Central memory CD4-positive, alpha-beta T cell (primary cell): Measurements from ENCODE around the gene FXYD3.
"Not testable (repeated sequence)": the region's sequence is repeated elsewhere in the genome, so short reads cannot be mapped to it uniquely, and the experiment has no call there.

Experiments
- DNase-seq: peaks from one replicate; pipeline ENCODE4 v3.0.0; 2022

The FXYD3 gene

DNA sequence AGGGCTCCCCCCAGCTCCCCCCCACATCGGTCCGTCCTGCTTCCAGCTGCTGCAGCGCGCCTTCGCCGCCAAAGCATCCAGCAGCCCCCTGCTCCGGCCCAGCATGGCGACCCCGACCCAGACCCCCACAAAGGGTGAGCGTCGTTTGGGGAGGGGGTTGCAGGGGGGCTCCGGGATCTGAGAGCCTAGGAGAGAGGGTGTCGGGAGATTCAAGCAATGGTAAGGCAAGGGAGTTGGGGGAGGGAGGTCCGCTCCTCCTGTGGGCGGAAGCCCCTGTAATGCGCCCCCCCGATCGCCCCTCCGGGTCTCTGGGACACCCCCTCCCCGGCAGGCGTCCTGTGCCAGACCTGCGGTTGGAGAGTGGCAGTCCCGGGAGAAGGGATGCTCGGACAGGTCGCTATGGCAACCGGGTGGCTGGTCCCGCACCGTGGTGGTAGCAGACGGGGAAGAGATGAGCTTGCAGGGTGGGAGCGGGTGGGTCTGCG is 27.6 kb downstream of the FXYD3 start, which contains the start of gene FXYD7:
FXYD7 (plus strand) TSS at position 25 of the 485 bp plus-strand sequence; CDS start at position 104, 79 bp downstream.
- no peak for DNase-seq

DNA sequence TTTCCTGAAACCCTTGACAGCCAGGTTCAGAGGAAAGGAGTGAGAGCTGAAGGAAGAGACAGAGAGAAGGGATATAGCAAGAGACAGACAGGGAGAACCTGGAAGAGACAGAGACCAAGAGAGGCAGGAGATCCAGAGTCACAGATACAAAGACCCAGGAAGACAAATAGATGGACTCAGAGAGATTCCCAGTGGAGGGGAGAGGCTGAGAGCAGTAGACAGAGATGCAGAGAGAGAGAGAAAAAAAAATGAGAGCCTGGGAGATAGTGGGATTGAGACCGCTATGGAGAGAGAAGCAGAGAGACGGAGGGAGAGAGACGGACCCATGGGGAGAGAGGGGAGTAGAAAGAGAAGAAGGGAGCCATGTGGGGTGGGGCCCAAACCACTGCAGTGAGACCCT is 28.2 kb downstream of the FXYD3 start:
- no peak for DNase-seq

DNA sequence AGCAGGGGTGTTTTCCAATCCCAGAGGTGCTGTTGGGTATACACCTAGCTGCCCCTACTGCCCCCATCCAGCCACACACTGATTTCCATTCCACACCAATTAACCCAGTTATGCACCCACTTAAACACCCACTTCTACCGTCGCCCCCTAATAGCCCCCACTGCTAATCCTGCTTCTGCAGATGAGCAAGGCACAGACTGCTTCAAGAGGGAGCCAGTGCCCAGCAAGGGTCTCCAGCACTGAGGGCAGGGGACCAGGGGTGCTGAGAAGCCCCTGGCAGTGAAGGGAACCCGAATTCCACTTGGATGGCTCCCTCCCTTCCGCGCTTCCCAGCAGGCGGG is 28.6 kb downstream of the FXYD3 start:
- no peak for DNase-seq

DNA sequence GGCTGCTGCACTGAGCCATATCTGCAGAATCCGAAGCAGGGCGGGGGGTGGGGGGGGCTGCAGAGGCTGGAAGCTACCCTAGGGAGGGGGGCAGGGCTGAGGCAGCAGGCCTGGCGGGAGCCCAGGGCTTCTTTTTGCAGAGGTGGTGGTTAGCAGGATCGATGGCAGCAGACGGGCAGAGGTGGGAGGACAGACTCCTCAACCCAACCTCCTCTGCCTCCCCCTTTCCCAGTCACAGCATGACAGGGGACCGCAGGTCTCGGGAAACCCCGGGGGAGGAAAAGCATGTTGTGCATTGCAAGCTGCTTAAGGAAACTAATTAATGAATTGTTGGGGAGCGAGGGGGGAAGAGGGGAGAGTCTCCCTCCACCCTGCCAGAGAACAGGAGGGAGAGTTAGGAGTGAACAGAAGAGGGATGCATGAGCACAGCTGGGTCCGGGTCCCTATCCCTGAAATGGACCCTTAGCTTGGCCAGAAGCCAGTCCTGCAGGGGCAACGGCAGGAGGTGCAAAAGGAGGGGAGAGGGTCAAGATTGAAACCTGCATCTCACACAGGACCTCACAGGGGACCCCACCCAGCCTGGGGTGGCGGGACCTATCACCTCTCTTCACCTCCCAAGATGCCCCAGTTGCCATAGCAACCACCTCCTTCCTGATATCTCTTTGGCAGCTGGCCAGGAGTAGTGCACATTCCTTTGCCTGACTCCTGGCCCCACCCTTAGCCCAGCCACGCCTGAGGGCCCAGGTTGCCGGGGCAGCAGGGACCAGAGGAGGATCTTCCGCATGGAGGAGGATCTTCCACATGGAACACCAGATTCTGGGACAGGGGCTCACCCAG is 29.2 kb downstream of the FXYD3 start:
- DNase-seq, result peak; percentile 35

DNA sequence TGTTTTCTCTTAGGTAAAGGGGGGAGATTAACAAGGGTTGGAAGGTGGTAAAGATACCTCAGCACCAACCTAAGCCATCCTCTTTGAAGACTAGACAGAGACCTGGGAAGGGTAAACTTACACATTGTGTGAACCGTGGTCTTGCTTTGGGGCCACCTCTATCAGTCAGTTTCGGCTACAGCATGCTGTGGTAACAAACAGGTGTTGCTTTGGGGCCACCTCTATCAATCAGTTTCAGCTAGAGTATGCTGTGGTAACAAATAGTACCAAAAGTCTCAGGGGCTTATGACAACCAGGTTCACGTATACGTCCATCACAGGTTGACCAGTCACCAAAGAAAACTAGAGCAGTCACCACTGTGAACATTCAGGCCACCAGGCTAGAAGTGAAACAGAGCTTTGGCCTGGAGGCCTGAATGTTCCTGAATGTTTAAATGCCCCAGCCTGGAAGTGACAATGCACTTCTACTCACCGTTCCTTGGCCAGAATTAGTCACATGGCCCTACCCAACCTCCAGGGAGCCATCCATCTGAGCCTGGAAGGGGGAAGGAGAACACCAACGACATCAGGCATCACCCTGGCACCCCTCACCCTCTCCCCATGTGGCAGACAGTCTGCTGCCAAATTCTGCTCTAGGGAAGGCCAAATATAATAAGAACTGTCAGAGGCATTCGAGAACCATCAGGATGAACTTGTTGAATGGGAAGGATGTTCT is 31.3 kb downstream of the FXYD3 start:
- no peak for DNase-seq

DNA sequence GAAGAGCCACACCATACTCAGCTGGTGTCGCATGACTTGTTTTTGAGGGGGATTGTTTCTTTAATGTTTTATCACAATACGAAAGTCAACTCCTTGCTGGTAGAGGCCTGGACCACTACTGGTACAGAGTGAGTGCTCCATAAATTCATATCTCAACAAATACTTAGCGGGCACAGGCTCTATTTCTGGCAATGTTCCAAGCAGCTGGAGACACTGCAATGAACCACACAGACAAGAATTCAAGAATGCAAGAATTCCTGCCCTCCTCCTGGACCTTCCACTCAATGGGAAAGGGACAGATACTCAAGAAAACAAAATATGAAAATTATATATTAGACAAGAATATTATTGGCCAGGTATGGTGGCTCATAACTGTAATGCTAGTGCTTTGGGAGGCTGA is 33.8 kb downstream of the FXYD3 start:
- DNase-seq, result no peak

DNA sequence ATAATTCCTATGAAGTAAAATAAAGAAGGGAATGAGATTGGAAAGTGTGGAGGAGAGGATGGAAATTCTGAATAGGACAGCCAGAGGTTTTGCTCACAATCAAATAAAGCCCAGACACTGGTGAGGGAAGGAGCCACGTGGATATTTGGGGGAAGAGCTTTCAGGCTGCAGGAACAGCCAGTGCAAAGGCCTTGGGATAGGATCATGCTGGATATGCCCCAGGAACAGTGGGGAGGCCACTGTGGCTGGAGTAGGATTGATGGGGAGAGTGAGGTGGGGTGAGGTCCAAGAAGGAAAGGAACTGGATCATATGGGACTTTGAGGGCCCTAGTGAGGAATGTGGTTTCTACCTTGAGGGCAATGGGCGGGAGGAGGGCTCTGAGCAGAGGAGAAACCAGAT is 34.8 kb downstream of the FXYD3 start:
- no peak for DNase-seq

DNA sequence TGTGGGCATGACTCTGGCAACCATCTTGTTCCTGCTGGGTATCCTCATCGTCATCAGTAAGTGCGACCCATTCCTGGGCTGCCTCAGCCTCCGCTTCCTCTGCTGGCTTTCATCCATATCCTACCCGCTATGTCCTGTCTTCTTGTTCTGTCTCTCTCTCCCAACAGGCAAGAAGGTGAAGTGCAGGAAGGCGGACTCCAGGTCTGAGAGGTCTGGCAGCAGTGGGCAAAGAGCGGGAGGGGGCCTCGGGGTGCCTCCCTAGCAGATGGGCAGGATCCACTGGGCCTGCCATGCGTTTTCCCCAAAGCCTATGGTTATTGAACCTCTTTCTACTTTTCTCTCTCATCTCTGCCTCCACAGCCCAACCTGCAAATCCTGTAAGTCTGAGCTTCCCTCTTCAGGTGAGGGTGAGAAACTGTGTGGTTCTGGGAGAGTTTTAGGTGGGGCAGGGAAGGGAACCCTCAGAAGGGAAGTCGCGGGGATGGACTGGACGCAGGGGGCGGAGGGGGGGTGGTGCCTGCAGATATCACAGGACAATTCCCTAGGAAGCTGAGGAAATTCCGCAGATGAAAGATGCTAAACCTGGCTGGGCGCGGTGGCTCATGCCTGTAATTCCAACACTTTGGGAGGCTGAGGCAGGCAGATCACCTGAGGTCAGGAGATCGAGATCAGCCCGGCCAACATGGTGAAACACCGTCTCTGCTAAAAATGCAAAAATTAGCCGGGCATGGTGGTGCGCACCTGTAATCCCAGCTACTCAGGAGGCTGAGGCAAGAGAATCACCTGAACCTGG is 35.8 kb downstream of the FXYD3 start:
- DNase-seq, result no peak

DNA sequence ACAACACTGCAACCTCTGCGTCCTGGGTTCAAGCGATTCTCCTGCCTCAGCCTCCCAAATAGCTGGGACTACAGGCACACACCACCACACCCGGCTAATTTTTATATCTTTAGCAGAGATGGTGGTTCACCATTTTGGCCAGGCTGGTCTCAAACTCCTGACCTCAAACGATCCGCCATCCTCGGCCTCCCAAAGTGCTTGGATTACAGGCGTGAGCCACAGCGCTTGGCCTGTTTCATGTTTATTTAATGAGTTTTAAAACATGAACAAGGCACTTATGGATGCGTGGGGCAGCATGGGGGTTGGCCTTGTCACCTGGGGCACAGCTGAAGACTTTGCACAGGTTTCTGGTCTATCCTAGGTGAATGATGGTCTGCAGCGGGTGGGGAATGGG is 37.5 kb downstream of the FXYD3 start:
- DNase-seq, result not testable (repeated sequence)

DNA sequence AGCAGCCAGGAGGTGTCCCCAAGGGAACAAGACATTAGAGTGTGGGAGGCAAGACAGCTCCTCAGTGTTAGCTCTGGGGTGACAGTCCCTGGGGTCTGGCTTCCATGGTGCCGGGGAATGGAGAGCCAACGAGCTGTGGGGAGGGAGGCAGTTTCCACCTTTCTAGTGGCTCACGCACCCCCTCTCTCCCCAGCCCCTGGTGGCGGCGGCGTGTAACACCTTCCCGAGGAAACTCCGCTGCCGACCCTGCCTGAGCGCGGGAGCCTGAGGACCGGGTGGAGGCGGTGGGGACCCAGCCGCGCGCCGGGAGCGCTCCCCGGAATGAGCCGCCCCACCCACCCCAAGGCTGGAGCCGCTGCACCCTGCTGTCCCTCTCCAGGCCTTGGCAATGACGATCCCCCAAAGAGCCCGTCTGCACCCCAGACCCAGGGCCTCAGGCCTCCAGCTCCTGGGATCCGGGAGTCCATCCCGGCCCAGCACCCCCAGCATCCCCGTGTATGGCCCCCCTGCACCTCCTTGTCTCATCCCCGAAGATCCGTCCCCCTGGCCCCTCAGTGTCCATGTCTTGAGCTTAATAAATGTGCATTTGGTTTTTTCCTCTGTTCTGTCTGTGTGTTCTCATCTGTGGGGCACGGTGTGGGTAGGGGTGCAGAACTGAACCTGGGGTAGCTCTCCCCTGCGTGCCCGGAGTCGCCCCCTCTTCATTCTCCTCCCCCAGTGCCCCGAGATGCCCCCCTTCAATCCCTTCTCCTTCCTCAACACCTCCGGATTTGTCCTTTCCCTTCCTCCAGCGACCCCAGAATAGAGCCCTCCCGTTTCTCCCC is 38.3 kb downstream of the FXYD3 start:
- peak; percentile 63 for DNase-seq

DNA sequence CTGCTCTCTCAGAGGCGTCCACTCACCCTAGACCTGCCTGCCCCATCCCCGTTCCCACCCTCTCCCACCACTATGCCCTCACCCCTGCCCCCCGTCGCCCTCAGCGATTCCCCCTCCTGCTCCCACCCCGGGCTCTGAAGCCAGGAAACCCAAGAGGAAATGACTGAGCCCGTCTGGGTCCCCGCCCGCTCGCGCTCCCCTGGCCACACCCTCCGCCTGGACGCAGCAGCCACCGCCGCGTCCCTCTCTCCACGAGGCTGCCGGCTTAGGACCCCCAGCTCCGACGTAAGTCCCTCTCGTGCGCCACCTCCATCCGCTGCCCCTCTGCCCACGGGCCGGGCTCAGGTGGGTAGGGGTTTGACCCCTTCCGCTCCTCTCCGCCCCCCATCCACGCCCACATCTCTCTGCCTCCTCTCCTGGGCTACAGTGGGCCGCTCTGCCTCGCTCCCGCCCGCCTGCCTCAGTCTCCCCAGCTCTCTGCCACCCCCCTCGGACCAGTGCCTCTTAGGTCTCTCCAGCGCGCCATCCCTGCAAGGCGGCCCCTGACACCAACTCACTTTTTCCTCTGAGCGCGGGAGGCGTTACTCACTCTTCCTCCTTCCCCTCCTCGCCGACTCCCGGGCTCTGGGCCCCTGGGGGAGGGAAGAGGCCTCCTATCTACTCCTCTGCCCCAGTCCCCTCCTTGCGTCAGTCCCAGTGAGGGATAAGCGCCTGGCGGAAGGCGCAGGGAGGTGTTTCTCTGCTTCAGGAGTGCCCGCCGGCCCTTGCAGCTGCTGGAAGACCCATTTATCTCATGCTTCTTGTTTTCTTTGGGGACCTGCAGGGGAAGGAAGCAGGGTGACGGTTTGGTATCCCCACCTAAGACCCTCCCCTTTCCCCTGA is 39.1 kb downstream of the FXYD3 start, which contains the start of gene FXYD5:
FXYD5 (plus strand) TSS at position 211 of the 882 bp plus-strand sequence. CDS start 816 bp downstream, outside the sequence.
- DNase-seq, result peak; percentile 65

DNA sequence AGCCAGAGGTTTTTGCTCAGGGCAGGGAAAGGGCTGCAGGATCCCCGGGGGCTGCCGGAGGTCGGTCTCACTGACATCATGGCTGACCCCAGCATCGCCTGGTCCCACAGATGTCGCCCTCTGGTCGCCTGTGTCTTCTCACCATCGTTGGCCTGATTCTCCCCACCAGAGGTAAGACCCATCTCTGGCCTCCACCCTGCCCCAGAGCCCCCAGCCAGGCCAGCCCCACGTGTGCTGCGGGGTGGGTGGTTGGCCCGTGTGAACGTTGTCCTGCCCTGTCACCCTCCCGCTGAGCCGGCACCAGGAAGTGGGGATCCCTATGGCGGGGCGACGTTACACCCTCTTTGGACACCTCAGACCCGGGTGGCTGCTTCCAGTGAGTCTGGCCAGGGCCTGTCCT is 39.8 kb downstream of the FXYD3 start:
- no peak for DNase-seq

DNA sequence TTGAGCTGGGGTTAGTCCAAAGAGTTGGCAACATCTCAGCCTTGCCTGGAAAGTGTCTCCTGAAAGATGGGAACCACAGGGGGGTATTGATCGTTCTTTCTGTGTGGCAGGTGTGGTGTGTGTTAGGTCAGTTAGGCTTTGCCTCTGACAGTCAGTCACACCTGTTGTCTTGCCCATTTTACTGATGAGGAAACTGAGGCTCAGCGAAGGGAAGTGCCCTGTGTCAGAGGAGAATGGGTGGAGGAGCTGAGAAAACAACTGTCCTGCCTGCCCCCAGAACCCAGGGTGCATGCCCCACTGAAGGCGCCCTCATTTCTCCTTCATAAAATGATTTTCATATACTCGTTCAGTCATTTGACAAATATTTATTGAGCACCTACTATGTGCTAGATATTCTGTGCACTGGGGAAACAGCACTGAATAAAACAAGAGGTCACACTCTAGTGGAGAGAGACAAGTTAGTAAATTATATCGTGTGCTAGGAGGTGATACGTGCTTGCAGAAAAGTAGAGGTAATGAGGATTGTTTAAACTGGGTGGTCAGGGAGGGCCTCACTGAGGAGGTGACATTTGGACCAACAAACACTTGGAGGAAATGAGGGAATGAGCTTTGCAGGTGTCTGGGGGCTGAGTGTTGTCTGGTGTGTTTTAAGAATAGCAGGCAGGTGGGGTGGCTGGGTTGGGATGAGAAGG is 40.5 kb downstream of the FXYD3 start:
- DNase-seq, result no peak

DNA sequence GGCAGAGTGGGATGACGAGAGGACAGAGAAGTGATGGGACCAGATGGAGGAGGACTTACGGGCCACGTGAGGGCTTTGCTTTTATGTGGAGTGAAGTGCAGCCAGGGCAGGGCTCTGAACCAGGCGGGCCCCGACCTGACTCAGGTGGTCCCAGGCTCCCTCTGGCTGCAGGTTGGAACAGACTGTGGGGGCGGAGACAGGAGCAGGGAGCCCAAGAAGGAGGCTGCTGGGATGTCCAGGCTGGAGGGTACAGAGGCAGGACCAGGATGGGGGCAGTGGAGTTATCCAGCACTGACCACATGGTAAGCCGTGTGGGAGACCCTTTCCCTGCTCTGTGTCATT is 41.0 kb downstream of the FXYD3 start:
- no peak for DNase-seq

DNA sequence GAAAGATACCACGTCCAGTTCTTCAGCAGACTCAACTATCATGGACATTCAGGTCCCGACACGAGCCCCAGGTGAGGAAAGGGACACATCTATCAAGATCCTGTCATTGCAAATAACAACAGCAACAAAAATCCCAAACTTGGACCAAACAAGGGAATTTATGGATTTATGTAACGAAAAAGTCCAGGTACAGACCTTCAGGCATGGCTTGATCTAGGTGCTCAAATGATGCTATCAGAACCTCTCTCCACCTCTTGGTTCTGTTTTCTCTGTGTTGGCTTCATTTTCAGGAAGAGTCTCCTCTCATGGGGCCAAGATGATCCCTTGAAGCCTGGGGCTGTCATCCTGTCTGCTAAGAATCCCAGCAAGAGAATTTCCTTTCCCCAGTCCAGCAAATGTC is 41.8 kb downstream of the FXYD3 start:
- no peak for DNase-seq

DNA sequence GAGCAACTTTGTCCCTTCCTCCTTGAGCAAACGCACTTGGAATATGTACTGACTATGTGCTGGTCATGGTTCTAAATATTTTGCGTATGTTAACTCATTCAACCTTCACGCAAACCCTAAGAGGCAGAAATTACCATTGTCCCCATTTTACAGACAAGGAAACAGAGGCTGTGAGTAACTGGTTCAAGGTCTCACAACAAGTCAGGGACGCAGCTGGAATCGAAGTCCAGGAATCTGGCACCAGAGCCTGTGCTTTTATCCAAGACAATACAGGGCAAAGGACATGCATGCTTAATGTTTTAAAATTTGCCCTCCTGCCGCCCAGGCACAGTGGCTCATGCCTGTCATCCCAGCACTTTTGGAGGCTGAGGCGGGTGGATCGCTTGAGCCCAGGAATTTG is 44.0 kb downstream of the FXYD3 start:
- no peak for DNase-seq

DNA sequence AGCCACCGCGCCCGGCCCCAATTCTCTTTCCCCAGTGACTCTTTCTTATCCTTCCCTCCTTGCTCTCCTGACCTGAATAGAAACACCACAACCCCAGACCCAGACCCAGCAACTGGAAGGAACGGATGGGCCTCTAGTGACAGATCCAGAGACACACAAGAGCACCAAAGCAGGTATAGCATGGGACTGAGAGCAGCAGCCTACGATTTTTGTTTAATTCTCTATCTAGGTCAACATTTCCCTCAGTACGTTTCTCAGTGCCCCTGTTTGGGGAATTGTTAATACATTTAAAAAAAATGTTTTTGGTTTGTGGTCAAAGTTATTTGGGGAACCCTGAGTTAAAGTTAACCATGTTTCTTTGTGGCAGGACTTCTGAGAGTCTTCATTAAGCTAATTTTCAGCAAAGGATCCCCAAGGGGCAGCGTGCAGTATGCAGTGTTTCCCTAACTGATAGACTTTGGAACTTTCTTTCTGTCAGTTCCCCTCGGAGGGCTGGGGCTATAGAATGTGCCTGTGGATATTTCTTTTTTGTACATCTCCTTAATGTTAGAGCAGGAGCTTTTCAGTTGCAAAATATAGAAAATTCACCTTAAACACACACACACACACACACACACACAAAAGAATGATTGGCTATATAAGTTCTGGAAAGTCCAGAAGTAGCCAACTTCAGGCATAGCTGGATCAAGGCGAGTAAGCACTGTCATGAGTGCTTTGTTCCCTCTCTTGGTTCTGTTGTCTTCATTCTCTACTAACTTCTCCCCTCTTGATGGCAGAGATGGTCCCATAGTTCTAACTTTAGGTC is 45.2 kb downstream of the FXYD3 start:
- no peak for DNase-seq

DNA sequence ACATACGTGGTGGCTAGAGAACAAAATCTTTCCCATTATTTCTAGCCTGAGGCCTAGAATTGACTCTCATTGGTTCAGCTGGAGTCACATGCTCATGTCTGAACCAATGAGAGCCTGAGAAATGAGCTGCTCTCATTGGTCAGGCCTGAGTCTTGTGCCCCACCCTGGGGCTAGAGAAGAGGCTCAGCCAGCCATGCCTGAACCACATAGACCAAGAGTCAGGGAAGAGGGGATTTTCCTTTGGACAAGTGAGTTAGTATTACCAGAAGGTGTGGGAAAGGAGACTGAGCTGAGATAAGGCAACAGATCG is 45.8 kb downstream of the FXYD3 start:
- no peak for DNase-seq

DNA sequence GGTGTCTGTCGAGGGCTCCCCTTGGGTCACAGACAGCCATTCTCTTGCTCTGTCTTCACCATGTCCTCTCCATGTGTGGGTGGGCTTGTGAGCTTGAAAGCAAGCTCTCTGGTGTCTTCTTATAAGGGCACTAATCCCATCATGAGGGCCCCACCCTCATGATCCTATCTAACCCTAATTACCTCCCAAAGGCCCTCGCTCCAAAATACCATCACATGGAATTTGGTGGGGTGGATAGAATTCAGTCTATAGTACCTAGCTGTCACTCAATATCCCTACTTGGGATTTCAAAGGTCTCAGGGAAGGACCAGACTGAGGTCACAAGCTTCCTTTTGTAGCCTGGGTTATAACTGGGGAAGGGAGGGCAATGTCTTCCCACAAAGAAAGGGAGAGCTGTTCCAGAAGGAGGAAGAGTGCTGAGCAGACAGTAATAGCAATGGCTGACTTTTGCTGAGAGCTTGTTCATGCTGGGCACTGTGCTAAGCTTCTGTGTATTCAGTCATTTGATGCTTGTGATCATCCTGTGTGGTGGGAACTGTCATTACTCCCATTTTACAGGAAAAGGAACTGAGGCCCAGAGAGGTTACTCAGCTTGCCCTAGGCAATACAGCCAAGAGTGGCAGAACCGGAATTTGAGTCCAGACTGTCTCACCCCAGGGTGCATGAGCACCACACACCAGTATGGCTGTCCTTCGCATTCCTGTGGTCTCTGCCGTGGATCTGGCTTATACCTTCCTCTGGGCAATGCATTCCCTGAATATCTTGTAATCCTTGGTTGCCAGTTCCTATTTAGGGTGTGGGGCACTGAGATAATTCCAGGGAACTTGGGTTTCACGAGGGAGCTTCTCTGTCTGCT is 47.1 kb downstream of the FXYD3 start:
- no peak for DNase-seq
